ENCODE data around the gene TREML2.

The TREML2 gene

DNA sequence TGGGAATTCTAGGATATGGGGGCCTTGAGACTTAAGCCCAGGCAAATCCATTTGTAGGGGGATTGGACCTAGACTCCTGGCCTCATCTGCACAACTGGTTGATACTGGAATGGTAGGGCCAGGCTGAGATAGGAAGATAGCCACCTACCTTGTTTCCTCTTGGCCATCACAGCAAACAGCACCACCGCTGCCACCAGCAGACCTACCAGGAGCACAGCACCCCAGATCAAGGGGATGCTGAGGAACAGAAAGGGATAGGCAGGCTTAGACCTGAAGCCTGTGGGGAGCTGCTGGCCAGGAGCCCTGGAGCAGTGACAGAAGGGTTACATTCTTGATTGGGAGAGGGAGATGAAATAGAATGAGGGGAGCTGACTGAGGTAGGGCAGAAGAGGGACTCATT, 50.3 kb downstream of the TREML2 start:
- no peak for DNase-seq (ENCODE audit: low read depth)

DNA sequence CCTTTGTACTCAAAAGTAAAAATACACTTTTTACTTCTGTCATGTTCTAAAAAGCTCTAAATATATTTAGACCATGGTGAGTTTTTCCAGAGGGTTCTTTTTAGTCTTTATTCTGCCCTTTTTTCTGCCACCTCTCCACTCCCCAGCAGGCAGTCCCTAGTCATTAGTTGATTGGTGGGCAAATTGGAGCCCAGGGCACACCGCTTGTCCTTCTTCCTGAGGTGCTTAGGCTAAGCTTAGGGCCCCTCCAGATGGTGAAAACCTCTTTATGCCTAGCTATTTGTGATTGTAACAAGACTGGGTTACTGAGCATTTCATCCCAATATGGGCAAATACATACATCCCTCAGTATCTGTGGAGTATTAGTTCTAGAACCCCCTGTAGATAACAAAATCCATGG, 53.0 kb downstream of the TREML2 start:
- DNase-seq (ENCODE audit: low read depth), result no peak
